MCF 10A (cell line): ENCODE data around the gene U2SURP. TPM values are rescaled to one million over a fixed set of nuclear protein-coding genes. Genes with fewer than 3 reads are reported as not detected.
A peak's percentile ranks its signal among the peaks of the same experiment; 100 is the strongest.
"Not testable (repeated sequence)": the region's sequence is repeated elsewhere in the genome, so short reads cannot be mapped to it uniquely, and the experiment has no call there.

ENCODE experiments used
- BruUV-seq: library from RNA; stranded (reverse); fragments of 400-500 nt; replicated peaks from 2 replicates; lab custom pipeline; 2021; lab: Mats Ljungman, UMichigan
- CTCF ChIA-PET: fragments of 300-600 bp; sonication (Branson Sonifier 250); formaldehyde crosslinking; extraction: SDS; loops from one replicate; lab custom pipeline; 2021; ENCODE audit warnings: antibody characterized with exemption, inconsistent platforms; lab: Yijun Ruan, JAX
- POLR2A ChIA-PET: fragments of 300-600, 350-650 bp; sonication (Branson Sonifier 250); formaldehyde crosslinking; extraction: SDS; loops from one replicate; lab custom pipeline; 2020; ENCODE audit warnings: antibody characterized with exemption, inconsistent platforms; lab: Yijun Ruan, JAX
- DNase-seq: peaks from one replicate; pipeline ENCODE4 v3.0.0-alpha.2; 2018; ENCODE audit not compliant: unreplicated experiment
- H3K27ac Mint-ChIP-seq: one replicate; pipeline ENCODE4 v1.8.0; 2022; ENCODE audit warnings: mild to moderate bottlenecking, low read depth, mixed read lengths; ENCODE audit not compliant: unreplicated experiment
- H3K27me3 Mint-ChIP-seq: one replicate; pipeline ENCODE4 v1.8.0; 2022; ENCODE audit warnings: mixed read lengths; ENCODE audit not compliant: insufficient read depth, unreplicated experiment
- H3K36me3 Mint-ChIP-seq: one replicate; pipeline ENCODE4 v1.8.0; 2022; ENCODE audit warnings: mild to moderate bottlenecking, moderate library complexity, mixed read lengths; ENCODE audit not compliant: insufficient read depth, unreplicated experiment
- H3K4me1 Mint-ChIP-seq: one replicate; pipeline ENCODE4 v1.8.0; 2022; ENCODE audit warnings: mixed read lengths; ENCODE audit not compliant: insufficient read depth, unreplicated experiment
- H3K4me3 Mint-ChIP-seq: one replicate; pipeline ENCODE4 v1.8.0; 2022; ENCODE audit warnings: mild to moderate bottlenecking, moderate library complexity, mixed read lengths; ENCODE audit not compliant: unreplicated experiment
- H3K9me3 Mint-ChIP-seq: one replicate; pipeline ENCODE4 v1.8.0; 2022; ENCODE audit warnings: mixed read lengths; ENCODE audit not compliant: unreplicated experiment
- intact Hi-C: fragments of 100-400 bp; cut with micrococcal nuclease; formaldehyde crosslinking; loops from 2 replicates; pipeline ENCODE4 v1.14.1; 2022
- total RNA-seq: library from RNA; stranded (reverse); gene quantifications from 2 replicates; pipeline ENCODE4 v1.2.3, GENCODE V29; 2022
- TF ChIP-seq, protein P1 (sequence below): fragments of 200-600 bp; IDR thresholded peaks from one replicate; pipeline ENCODE4 v1.8.0; 2022; ENCODE audit warnings: antibody characterized with exemption, mild to moderate bottlenecking; ENCODE audit not compliant: unreplicated experiment

The U2SURP gene
- total RNA-seq, 1 experiment from 2014 or later: 146 TPM

DNA sequence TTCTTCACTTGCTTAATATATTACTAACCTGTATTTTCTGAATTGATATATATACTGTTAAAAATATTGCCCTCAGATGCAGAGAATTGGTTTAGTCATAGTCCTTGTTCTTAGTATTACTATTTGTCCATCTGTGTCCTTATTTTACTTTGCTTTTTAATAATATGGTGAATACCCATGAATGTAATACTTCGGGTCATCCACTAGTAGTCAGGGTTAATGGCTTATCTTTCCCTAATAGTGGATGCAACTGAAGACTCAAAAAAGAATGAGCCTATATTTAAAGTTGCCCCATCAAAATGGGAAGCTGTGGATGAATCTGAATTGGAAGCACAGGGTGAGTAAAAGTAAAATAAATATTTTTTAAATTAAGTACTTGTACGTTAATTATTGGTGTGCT lies 36.5 kb downstream of the U2SURP start:
- ChIA-PET CTCF (interaction anchor here (1.0 to 1.4 kb wide), 2 partner anchors 605 to 637 kb away, joined by 3 to 5 read pairs; no protein-coding TSS in a partner anchor), POLR2A (interaction anchor here (0.7 kb wide), 1 partner anchor 653 kb away, joined by 5 read pairs; no protein-coding TSS in a partner anchor)
- no TSS peak for BruUV-seq
- H3K27me3 Mint-ChIP-seq: no peaks in the 10 kb centered on the region
- no peak overlapping the region for H3K27ac Mint-ChIP-seq
- H3K9me3 Mint-ChIP-seq: no peaks in the 10 kb centered on the region
- peak; percentile 8 for DNase-seq
- intact Hi-C loops: no loop called here
- H3K4me1 Mint-ChIP-seq: no peaks in the 10 kb centered on the region
- TF ChIP-seq, protein P1, sequence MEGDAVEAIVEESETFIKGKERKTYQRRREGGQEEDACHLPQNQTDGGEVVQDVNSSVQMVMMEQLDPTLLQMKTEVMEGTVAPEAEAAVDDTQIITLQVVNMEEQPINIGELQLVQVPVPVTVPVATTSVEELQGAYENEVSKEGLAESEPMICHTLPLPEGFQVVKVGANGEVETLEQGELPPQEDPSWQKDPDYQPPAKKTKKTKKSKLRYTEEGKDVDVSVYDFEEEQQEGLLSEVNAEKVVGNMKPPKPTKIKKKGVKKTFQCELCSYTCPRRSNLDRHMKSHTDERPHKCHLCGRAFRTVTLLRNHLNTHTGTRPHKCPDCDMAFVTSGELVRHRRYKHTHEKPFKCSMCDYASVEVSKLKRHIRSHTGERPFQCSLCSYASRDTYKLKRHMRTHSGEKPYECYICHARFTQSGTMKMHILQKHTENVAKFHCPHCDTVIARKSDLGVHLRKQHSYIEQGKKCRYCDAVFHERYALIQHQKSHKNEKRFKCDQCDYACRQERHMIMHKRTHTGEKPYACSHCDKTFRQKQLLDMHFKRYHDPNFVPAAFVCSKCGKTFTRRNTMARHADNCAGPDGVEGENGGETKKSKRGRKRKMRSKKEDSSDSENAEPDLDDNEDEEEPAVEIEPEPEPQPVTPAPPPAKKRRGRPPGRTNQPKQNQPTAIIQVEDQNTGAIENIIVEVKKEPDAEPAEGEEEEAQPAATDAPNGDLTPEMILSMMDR: peak; percentile 19
- peaks cover 45% of the 10 kb centered on the region for H3K36me3 Mint-ChIP-seq
- H3K4me3 Mint-ChIP-seq: no peak overlapping the region

- no peaks in the 10 kb centered on the region for H3K9me3 Mint-ChIP-seq
- CTCF ChIA-PET: interaction anchor here (0.5 to 2.9 kb wide), 13 partner anchors 9 to 843 kb away, joined by 3 to 14 read pairs (median 3); no protein-coding TSS in a partner anchor
- no peaks in the 10 kb centered on the region for H3K4me1 Mint-ChIP-seq
- no peaks in the 10 kb centered on the region for H3K27me3 Mint-ChIP-seq
- peak; percentile 25 for DNase-seq
- H3K36me3 Mint-ChIP-seq: peaks cover 43% of the 10 kb centered on the region
- H3K27ac Mint-ChIP-seq: no peak overlapping the region
- H3K4me3 Mint-ChIP-seq: no peak overlapping the region
- POLR2A ChIA-PET: interaction anchor here (0.9 to 1.2 kb wide), 2 partner anchors 564 to 614 kb away, joined by 3 to 4 read pairs; no protein-coding TSS in a partner anchor
- intact Hi-C loops: loop anchor here (5.0 to 10.0 kb wide), 2 partner anchors 604 to 722 kb away; no protein-coding TSS in a partner anchor
- TF ChIP-seq, protein P1: peak; percentile 38
- no TSS peak for BruUV-seq
Measured at GRCh38 chr3:143040261-143040879, 39.0 kb downstream of the U2SURP start.

DNA sequence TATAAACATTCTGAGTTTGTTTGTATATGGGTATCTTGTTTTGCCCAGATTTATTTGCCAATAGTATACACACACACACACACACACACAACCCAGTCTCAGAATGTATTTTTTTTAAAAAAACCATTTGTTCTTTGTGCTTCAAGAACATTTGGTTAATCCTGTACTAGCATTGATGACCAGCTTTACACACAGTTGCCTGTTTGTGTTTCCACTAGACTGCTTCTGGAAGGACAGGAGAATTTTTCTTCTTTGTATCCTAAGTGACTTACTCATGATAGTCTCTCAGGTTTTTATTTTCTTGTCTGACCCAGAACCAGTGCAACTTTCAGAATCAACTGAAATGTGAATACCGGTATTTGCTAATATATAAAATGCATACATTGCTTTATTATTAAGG lies 40.5 kb downstream of the U2SURP start:
- Mint-ChIP-seq H3K36me3 (peaks cover 40% of the 10 kb centered on the region), H3K27ac (no peak overlapping the region), H3K9me3 (no peaks in the 10 kb centered on the region), H3K4me1 (no peaks in the 10 kb centered on the region), H3K27me3 (no peaks in the 10 kb centered on the region), H3K4me3 (no peak overlapping the region)
- TF ChIP-seq, protein P1: no peak
- ChIA-PET POLR2A (interaction anchor here (0.5 to 1.5 kb wide), 4 partner anchors 13 to 695 kb away, joined by 3 to 6 read pairs (median 3); no protein-coding TSS in a partner anchor), CTCF (interaction anchor here (0.9 to 2.9 kb wide), 3 partner anchors 8 to 11 kb away, joined by 3 to 14 read pairs (median 3); no protein-coding TSS in a partner anchor)
- no TSS peak for BruUV-seq
- no peak for DNase-seq
- intact Hi-C loops: loop anchor here (5.0 to 10.0 kb wide), 2 partner anchors 603 to 720 kb away; no protein-coding TSS in a partner anchor

- CTCF ChIA-PET: interaction anchor here (0.6 to 1.1 kb wide), 8 partner anchors 10 to 593 kb away, joined by 3 to 6 read pairs (median 4); no protein-coding TSS in a partner anchor
- H3K27ac Mint-ChIP-seq: no peak overlapping the region
- no peak overlapping the region for H3K4me3 Mint-ChIP-seq
- no peaks in the 10 kb centered on the region for H3K27me3 Mint-ChIP-seq
- no TSS peak for BruUV-seq
- POLR2A ChIA-PET: interaction anchor here (1.3 kb wide), 1 partner anchor 13 kb away, joined by 3 read pairs; no protein-coding TSS in a partner anchor
- TF ChIP-seq, protein P1: no peak
- H3K4me1 Mint-ChIP-seq: no peaks in the 10 kb centered on the region
- intact Hi-C loops: loop anchor here (10.0 kb wide), 1 partner anchor 599 kb away; no protein-coding TSS in a partner anchor
- H3K36me3 Mint-ChIP-seq: peaks cover 66% of the 10 kb centered on the region
- H3K9me3 Mint-ChIP-seq: no peaks in the 10 kb centered on the region
- DNase-seq: no peak
Measured at GRCh38 chr3:143045639-143046038, 44.3 kb downstream of the U2SURP start.

GRCh38 chr3:143046075-143046474 lies 44.7 kb downstream of the U2SURP start:
- ChIA-PET CTCF (interaction anchor here (1.1 kb wide), 1 partner anchor 9 kb away, joined by 3 read pairs; no protein-coding TSS in a partner anchor), POLR2A (interaction anchor here (1.3 kb wide), 1 partner anchor 12 kb away, joined by 3 read pairs; no protein-coding TSS in a partner anchor)
- intact Hi-C loops: loop anchor here (10.0 kb wide), 1 partner anchor 599 kb away; no protein-coding TSS in a partner anchor
- peaks cover 70% of the 10 kb centered on the region for H3K36me3 Mint-ChIP-seq
- not testable (repeated sequence) for H3K9me3 Mint-ChIP-seq, H3K4me3 Mint-ChIP-seq, H3K27ac Mint-ChIP-seq, H3K4me1 Mint-ChIP-seq, BruUV-seq, DNase-seq, H3K27me3 Mint-ChIP-seq
